HUES64 (cell line): ENCODE results near the gene NDUFB1.

Experiments used
- H3K27ac ChIP-seq: 2 replicates; pipeline ENCODE4 v1.7.0; 2013; ENCODE audit warnings: low read depth, low read length, inconsistent platforms
- H3K27me3 ChIP-seq: 2 replicates; pipeline ENCODE4 v1.6.1; 2013; ENCODE audit warnings: mild to moderate bottlenecking, low read length; ENCODE audit not compliant: insufficient read depth
- H3K36me3 ChIP-seq: 2 replicates; pipeline ENCODE4 v1.6.1; 2013; ENCODE audit warnings: mild to moderate bottlenecking, low read length; ENCODE audit not compliant: insufficient read depth
- H3K4me1 ChIP-seq: 2 replicates; pipeline ENCODE4 v1.6.1; 2013; ENCODE audit warnings: mild to moderate bottlenecking, low read length, moderate library complexity; ENCODE audit not compliant: insufficient read depth
- H3K4me3 ChIP-seq: 2 replicates; pipeline ENCODE4 v1.5.1; 2013; ENCODE audit warnings: mild to moderate bottlenecking, low read length, moderate library complexity
- H3K9ac ChIP-seq: 2 replicates; pipeline ENCODE4 v1.6.1; 2013; ENCODE audit warnings: mild to moderate bottlenecking, low read depth, low read length
- H3K9me3 ChIP-seq: 2 replicates; pipeline ENCODE4 v1.6.1; 2013; ENCODE audit warnings: low read depth, low read length; ENCODE audit not compliant: insufficient read depth
- whole genome bisulfite sequencing: fragments of 150-250, 120-280 bp; methylation state at CpG from one replicate; pipeline ENCODE4 v1.1.7; 2013; ENCODE audit warnings: missing lambda C conversion rate; 5-methylcytosine and 5-hydroxymethylcytosine counted together

NDUFB1 gene

DNA sequence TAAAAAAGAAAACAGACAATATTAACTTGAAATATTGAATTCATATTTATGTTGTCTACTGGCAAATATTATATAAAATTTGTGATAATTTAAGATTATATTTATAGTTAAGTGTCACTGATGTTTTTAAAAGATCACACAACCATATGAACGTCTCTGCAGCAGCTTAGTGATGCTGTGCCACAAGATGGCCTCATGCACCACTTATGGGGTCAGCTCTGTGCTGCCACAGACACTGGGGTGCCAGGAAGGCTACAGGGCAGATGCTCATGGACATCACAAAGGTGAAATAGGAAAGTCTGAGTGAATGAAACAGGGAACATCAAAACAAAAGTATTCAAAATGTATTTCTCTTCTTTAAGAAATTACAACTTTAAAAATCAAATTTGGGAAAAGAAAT lies 28.2 kb downstream of the NDUFB1 start:
- H3K4me3 ChIP-seq: no peak overlapping the region
- H3K4me1 ChIP-seq: no peaks in the 10 kb centered on the region
- H3K27me3 ChIP-seq: no peaks in the 10 kb centered on the region
- no peaks in the 10 kb centered on the region for H3K9me3 ChIP-seq
- WGBS: 79% methylated on average over 1 of the region's 1 CpG
- H3K9ac ChIP-seq: no peak overlapping the region
- H3K27ac ChIP-seq: no peak overlapping the region
- H3K36me3 ChIP-seq: peaks cover 70% of the 10 kb centered on the region

DNA sequence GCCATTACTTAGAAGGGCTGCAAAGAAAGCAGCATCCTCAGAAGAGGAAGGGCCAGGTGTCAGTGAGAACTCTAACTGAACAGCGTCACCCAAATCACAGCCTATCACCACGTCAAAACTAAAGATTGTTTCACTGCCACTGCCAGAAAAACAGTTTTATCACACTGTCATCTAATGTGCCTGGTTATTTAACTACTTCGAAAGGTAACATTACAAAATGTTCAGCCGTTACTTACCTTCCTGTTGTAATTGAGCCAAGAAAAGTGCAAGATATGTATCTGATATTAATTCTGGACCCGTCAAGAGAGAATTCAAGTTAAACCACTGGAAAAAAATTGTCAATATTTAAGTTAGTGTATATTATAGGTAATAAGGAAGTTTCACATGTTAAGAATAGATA lies 33.0 kb downstream of the NDUFB1 start:
- Histone ChIP-seq H3K36me3 (peaks cover 75% of the 10 kb centered on the region), H3K9me3 (no peaks in the 10 kb centered on the region), H3K4me1 (no peaks in the 10 kb centered on the region), H3K27ac (no peak overlapping the region), H3K9ac (no peak overlapping the region), H3K27me3 (no peaks in the 10 kb centered on the region), H3K4me3 (no peak overlapping the region)
- WGBS: 96% methylated on average over 5 of the region's 5 CpGs

DNA sequence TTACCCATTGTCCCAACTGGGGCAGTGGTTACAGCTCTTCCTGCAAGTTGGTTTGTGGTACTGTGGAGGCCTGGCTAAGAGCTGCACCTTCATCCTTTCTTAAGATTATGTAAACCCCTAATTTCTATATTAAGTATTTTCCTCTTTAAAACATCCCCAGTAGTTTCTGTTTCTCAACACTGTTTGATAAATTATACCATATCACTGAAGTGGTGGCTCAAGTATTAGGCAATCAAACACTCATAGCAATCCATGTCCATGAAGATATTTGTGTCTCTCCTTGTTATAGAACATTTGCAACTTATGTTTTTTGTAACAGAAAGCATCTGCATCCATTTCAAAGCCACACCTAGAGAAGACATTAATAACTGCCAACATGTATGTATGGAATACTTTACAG lies 47.0 kb downstream of the NDUFB1 start:
- H3K36me3 ChIP-seq: peaks cover 73% of the 10 kb centered on the region
- no peaks in the 10 kb centered on the region for H3K27me3 ChIP-seq
- no peaks in the 10 kb centered on the region for H3K4me1 ChIP-seq
- H3K4me3 ChIP-seq: no peak overlapping the region
- H3K9ac ChIP-seq: no peak overlapping the region
- no peak overlapping the region for H3K27ac ChIP-seq
- H3K9me3 ChIP-seq: no peaks in the 10 kb centered on the region
